ENCODE data around the gene TTC7B.

Gene TTC7B

GRCh38 chr14:90720832-90721231 lies 95.4 kb downstream of the TTC7B start:
- CTCF ChIA-PET: interaction anchor here (2.0 kb wide), 1 partner anchor 23 kb away, joined by 9 read pairs; no protein-coding TSS in a partner anchor
- no peak for TF ChIP-seq CTCF (conservative IDR thresholded peaks at IDR 0.05; ENCODE audit: low read depth)
- H3K27ac ChIP-seq: no peak overlapping the region
- POLR2A ChIA-PET (ENCODE audit: low non-redundant PET): no interaction called here
- no peak for DNase-seq (ENCODE audit: low spot score)

- no peak for TF ChIP-seq CTCF (conservative IDR thresholded peaks at IDR 0.05; ENCODE audit: low read depth)
- ChIA-PET POLR2A (ENCODE audit: low non-redundant PET) (no interaction called here), CTCF (interaction anchor here (0.7 to 2.0 kb wide), 2 partner anchors 9 to 23 kb away, joined by 3 to 9 read pairs; no protein-coding TSS in a partner anchor)
- no peak for DNase-seq (ENCODE audit: low spot score)
- H3K27ac ChIP-seq: no peak overlapping the region
Measured at GRCh38 chr14:90720336-90720735, 95.9 kb downstream of the TTC7B start.

- no peak for DNase-seq (ENCODE audit: low spot score)
- no peak overlapping the region for H3K27ac ChIP-seq
- ChIA-PET POLR2A (ENCODE audit: low non-redundant PET) (no interaction called here), CTCF (interaction anchor here (0.6 to 1.1 kb wide), 2 partner anchors 416 to 1401 kb away, joined by 3 to 4 read pairs; no protein-coding TSS in a partner anchor)
- TF ChIP-seq CTCF (conservative IDR thresholded peaks at IDR 0.05; ENCODE audit: low read depth): no peak
Measured at GRCh38 chr14:90717916-90718315, 98.3 kb downstream of the TTC7B start.

- H3K27ac ChIP-seq: no peak overlapping the region
- no peak for DNase-seq (ENCODE audit: low spot score)
- ChIA-PET CTCF (no interaction called here), POLR2A (ENCODE audit: low non-redundant PET) (no interaction called here)
- TF ChIP-seq CTCF (conservative IDR thresholded peaks at IDR 0.05; ENCODE audit: low read depth): no peak
Measured at GRCh38 chr14:90715993-90716392, 100.2 kb downstream of the TTC7B start.

GRCh38 chr14:90715495-90715894 lies 100.7 kb downstream of the TTC7B start:
- POLR2A ChIA-PET (ENCODE audit: low non-redundant PET): no interaction called here
- CTCF ChIA-PET: no interaction called here
- H3K27ac ChIP-seq: no peak overlapping the region
- no peak for DNase-seq (ENCODE audit: low spot score)
- TF ChIP-seq CTCF (conservative IDR thresholded peaks at IDR 0.05; ENCODE audit: low read depth): no peak

- CTCF ChIA-PET: no interaction called here
- no peak overlapping the region for H3K27ac ChIP-seq
Measured at GRCh38 chr14:90714811-90715210, 101.4 kb downstream of the TTC7B start.

More at GRCh38 chr14:90714811-90715210, 101.4 kb downstream of the TTC7B start:
- POLR2A ChIA-PET (ENCODE audit: low non-redundant PET): no interaction called here
- no peak for TF ChIP-seq CTCF (conservative IDR thresholded peaks at IDR 0.05; ENCODE audit: low read depth)
- no peak for DNase-seq (ENCODE audit: low spot score)

All from RWPE1 (cell line).